ENCODE measurements around the gene CADM4. TPM values are rescaled to one million over a fixed set of nuclear protein-coding genes. Genes with fewer than 3 reads are reported as not detected.

The CADM4 gene
- total and polyA plus RNA-seq, 9 of the 15 experiments (the other 6 are each of a cell fraction or from before 2014, with no cell fraction given), result 0.03 to 4.6 (median 1.3) TPM

- peak; percentile 35 for TF ChIP-seq CCNT2 (IDR thresholded peaks at IDR 0.05; ENCODE audit: borderline replicate concordance, extremely low read depth, insufficient read length, low read depth, low read length)
- peak; percentile 28; the same call in 1 of the 2 replicates for TF ChIP-seq XRCC5 (IDR thresholded peaks at IDR 0.05; ENCODE audit: low read depth, low read length)
- TF ChIP-seq HMBOX1 (IDR thresholded peaks at IDR 0.05), result peak; percentile 85
- peak; percentile 51 for TF ChIP-seq TBP (optimal IDR thresholded peaks at IDR 0.05; ENCODE audit: low read depth, low read length)
- TF ChIP-seq EP400 (IDR thresholded peaks at IDR 0.05), result no peak
- TF ChIP-seq MYC (IDR thresholded peaks at IDR 0.05; ENCODE audit: low read depth, low read length), result peak; percentile 38; the same call in 1 of the 2 replicates
- TF ChIP-seq MYC (CRISPR knock-in tag; IDR thresholded peaks at IDR 0.05; ENCODE audit: borderline replicate concordance, low read depth), result no peak
- TF ChIP-seq L3MBTL2 (IDR thresholded peaks at IDR 0.05), result peak; percentile 39; the same call in 1 of the 2 replicates
These were observed 28.9 kb upstream of the CADM4 start (continued) for GRCh38 chr19:43668406-43669109.

GRCh38 chr19:43667876-43668405 lies 28.3 kb upstream of the CADM4 start:
- intact Hi-C loops (cut with micrococcal nuclease) (loop anchor here (2.0 to 10.0 kb wide), 4 partner anchors 55 to 139 kb away; partner anchors contain the start of gene ZNF575), in situ Hi-C loops (cut with MboI) (no loop called here)
- FAIRE-seq (no peak), ATAC-seq (peak; percentile 42), DNase-seq (ENCODE audit: extremely low read depth in 1 of 4, low spot score in 3 of 4) (peak in 2 of 4 experiments; percentile 59 to 94)
- Histone ChIP-seq H3K9ac (ENCODE audit: insufficient read depth in 1 of 2, low read depth in 2 of 2, low read length in 2 of 2) (peak overlapping the region; percentile 80 to 97), H2AFZ (ENCODE audit: low read depth, low read length) (peak overlapping the region; percentile 95), H3K9me1 (ENCODE audit: control insufficient read depth, insufficient read depth, low read length) (no peaks in the 10 kb centered on the region), H3K27me3 (ENCODE audit: control insufficient read depth in 2 of 2, insufficient read depth in 2 of 2, low read length in 2 of 2) (no peaks in the 10 kb centered on the region), H3K27ac (ENCODE audit: extremely low read depth, low read depth, low read length) (peak overlapping the region; percentile 93), H3K79me2 (ENCODE audit: control insufficient read depth, insufficient read depth, low read length) (no peaks in the 10 kb centered on the region; the same call in 2 of the 3 replicates), H4K20me1 (replicated peaks; ENCODE audit: control insufficient read depth, insufficient read depth, low read length) (no peaks in the 10 kb centered on the region; the same call in 1 of the 2 replicates), H3K36me3 (ENCODE audit: control insufficient read depth, insufficient read depth, low read length) (peaks cover 4% of the 10 kb centered on the region; the same call in 2 of the 3 replicates), H3K4me2 (ENCODE audit: insufficient read depth, low read length) (peak overlapping the region; percentile 99), H3K9me3 (replicated peaks; ENCODE audit: control insufficient read depth, insufficient read depth, low read depth, low read length) (no peaks in the 10 kb centered on the region; the same call in 1 of the 2 replicates), H3K4me1 (replicated peaks in 1 of 2; ENCODE audit: control insufficient read depth in 2 of 2, insufficient read depth in 2 of 2, low read length in 2 of 2) (peaks cover 20 to 40% of the 10 kb centered on the region in 2 experiments), H3K4me3 (peak overlapping the region; percentile 49)
- ChIA-PET CTCF (ENCODE audit: low intra/inter-chr PET ratio) (interaction anchor here (0.6 to 1.1 kb wide), 2 partner anchors 118 to 436 kb away, joined by 3 to 4 read pairs; no protein-coding TSS in a partner anchor), POLR2A (interaction anchor here (0.6 to 1.3 kb wide), 11 partner anchors 9 to 1398 kb away, joined by 3 to 7 read pairs (median 3); partner anchors contain the start of genes SMG9, ZNF222 and ZNF45)
- under 1% methylated on average over 29 of the region's 29 CpGs for WGBS (ENCODE audit: insufficient coverage, low coverage, missing lambda C conversion rate)
- BruUV-seq (replicated peaks), result TSS peak; percentile 76
- TF ChIP-seq KAT7 (CRISPR knock-in tag; IDR thresholded peaks at IDR 0.05; ENCODE audit: borderline replicate concordance) (0 out of 2 replicates have a peak, but pooled peaks have one; percentile 43), TOE1 (IDR thresholded peaks at IDR 0.05; ENCODE audit: borderline replicate concordance) (0 out of 2 replicates have a peak, but pooled peaks have one; percentile 45), TOE1 (CRISPR knock-in tag; IDR thresholded peaks at IDR 0.05; ENCODE audit: borderline replicate concordance, low read depth) (no peak), HLTF (IDR thresholded peaks at IDR 0.05) (no peak), E2F6 (IDR thresholded peaks at IDR 0.05; ENCODE audit: borderline replicate concordance in 1 of 2, extremely low read depth in 1 of 2, insufficient read depth in 1 of 2, insufficient read length in 1 of 2, low read depth in 1 of 2, low read length in 1 of 2, poor library complexity in 1 of 2, severe bottlenecking in 1 of 2) (peak; percentile 37 to 48), SMARCC2 (IDR thresholded peaks at IDR 0.05; ENCODE audit: low read depth) (no peak), SUPT5H (IDR thresholded peaks at IDR 0.05) (peak; percentile 63), LCOR (CRISPR knock-in tag; IDR thresholded peaks at IDR 0.05) (0 out of 2 replicates have a peak, but pooled peaks have one; percentile 43), GABPB1 (CRISPR knock-in tag; IDR thresholded peaks at IDR 0.05) (peak; percentile 65)
